Keratinocyte (primary cell): ENCODE results near the gene CSRNP2. TPM values are rescaled to one million over a fixed set of nuclear protein-coding genes. Genes with fewer than 3 reads are reported as not detected.
"Not testable (repeated sequence)": the region's sequence is repeated elsewhere in the genome, so short reads cannot be mapped to it uniquely, and the experiment has no call there.

ENCODE experiments used
- DNase-seq: peaks from one replicate; pipeline ENCODE4 v3.0.0-alpha.2; 2011; ENCODE audit warnings: low read depth, missing footprints, low spot score
- FAIRE-seq: peaks from 2 replicates; lab custom pipeline; 2011; peaks lifted over from hg19 to GRCh38; lab: Jason Lieb, UNC
- H2AFZ ChIP-seq: 2 replicates; pipeline ENCODE4 v1.6.0; 2012; ENCODE audit warnings: low read length, control low read depth, inconsistent platforms; ENCODE audit not compliant: control insufficient read depth
- H3K27ac ChIP-seq: 2 replicates; pipeline ENCODE4 v1.5.1; 2011; ENCODE audit warnings: low read length; ENCODE audit not compliant: control insufficient read depth, insufficient read depth
- H3K27me3 ChIP-seq: 3 replicates; pipeline ENCODE4 v1.6.0; 2011; ENCODE audit warnings: low read length; ENCODE audit not compliant: control insufficient read depth, insufficient read depth; ENCODE audit errors: extremely low read depth
- H3K36me3 ChIP-seq, 2 experiments: 2 replicates in 1 of 2; 3 replicates in 1 of 2; pipeline ENCODE4 v1.5.1; 2011; ENCODE audit warnings: low read length in 2 of 2, mild to moderate bottlenecking in 1 of 2; ENCODE audit not compliant: control insufficient read depth in 2 of 2, insufficient read depth in 2 of 2; ENCODE audit errors: extremely low read depth in 1 of 2
- H3K4me1 ChIP-seq: 3 replicates; pipeline ENCODE4 v1.5.1; 2011; ENCODE audit warnings: low read length; ENCODE audit not compliant: control insufficient read depth, insufficient read depth; ENCODE audit errors: extremely low read depth
- H3K4me2 ChIP-seq: 3 replicates; pipeline ENCODE4 v1.6.0; 2011; ENCODE audit warnings: low read depth, low read length; ENCODE audit not compliant: control insufficient read depth, insufficient read depth; ENCODE audit errors: extremely low read depth
- H3K4me3 ChIP-seq, 3 experiments: fragments of 200-600 bp in 1 of 3; sonication (generic) in 1 of 3; 2 replicates in 2 of 3; 3 replicates in 1 of 3; pipeline ENCODE4 v1.5.1; 2011 to 2016; ENCODE audit warnings: low read length in 3 of 3, mild to moderate bottlenecking in 3 of 3, control low read depth in 2 of 3, inconsistent platforms in 1 of 3, low read depth in 1 of 3, mixed read lengths in 1 of 3, mixed run types in 1 of 3, moderate library complexity in 1 of 3; ENCODE audit not compliant: control insufficient read depth in 2 of 3, insufficient read depth in 2 of 3; ENCODE audit errors: extremely low read depth in 1 of 3
- H3K79me2 ChIP-seq: 2 replicates; pipeline ENCODE4 v1.6.0; 2012; ENCODE audit warnings: low read length; ENCODE audit not compliant: control insufficient read depth, insufficient read depth
- H3K9ac ChIP-seq: 3 replicates; pipeline ENCODE4 v1.6.0; 2011; ENCODE audit warnings: low read length; ENCODE audit not compliant: control insufficient read depth, insufficient read depth; ENCODE audit errors: extremely low read depth
- H3K9me1 ChIP-seq: 3 replicates; pipeline ENCODE4 v1.6.0; 2011; ENCODE audit warnings: low read length; ENCODE audit not compliant: control insufficient read depth, insufficient read depth; ENCODE audit errors: extremely low read depth
- H3K9me3 ChIP-seq: 2 replicates; pipeline ENCODE4 v1.5.1; 2012; ENCODE audit warnings: low read depth, low read length; ENCODE audit not compliant: control insufficient read depth
- H4K20me1 ChIP-seq: 3 replicates; pipeline ENCODE4 v1.6.0; 2011; ENCODE audit warnings: low read length; ENCODE audit not compliant: control insufficient read depth, insufficient read depth; ENCODE audit errors: extremely low read depth
- EZH2 ChIP-seq: IDR thresholded peaks from one replicate; pipeline ENCODE4 v1.6.1; 2012; ENCODE audit warnings: inconsistent platforms, mild to moderate bottlenecking, low read length, moderate library complexity
- dilution Hi-C: fragments of 300-500 bp; cut with MboI; formaldehyde crosslinking; loops from one replicate; pipeline ENCODE4 v1.7.0; 2020; ENCODE audit warnings: low sequenced_read_pairs; ENCODE audit not compliant: extremely low pct_ligation_motif_present
- polyA plus RNA-seq, 5 experiments: library from polyadenylated mRNA; depleted of rRNA in 3 of 5; stranded (reverse) in 3 of 5; stranded (forward) in 1 of 5; unstranded in 1 of 5; fragments of >200 nt; gene quantifications; 1 replicate in 1 of 5; 2 replicates in 3 of 5; 3 replicates in 1 of 5; pipeline versions ENCODE4 v1.2.1 to v1.2.3, GENCODE V29; 2011 to 2012; ENCODE audit warnings: missing spikeins in 2 of 5, low read depth in 1 of 5, low replicate concordance in 1 of 5
- TF ChIP-seq, protein P1 (sequence below), 3 experiments: IDR thresholded peaks in 1 of 3; conservative IDR thresholded peaks in 1 of 3; optimal IDR thresholded peaks in 1 of 3; 2 replicates in 2 of 3; 3 replicates in 1 of 3; pipeline versions ENCODE3 to v1.5.1; 2011; ENCODE audit warnings: low read length in 3 of 3, mild to moderate bottlenecking in 3 of 3, moderate library complexity in 2 of 3, control low read depth in 1 of 3, inconsistent platforms in 1 of 3; ENCODE audit not compliant: insufficient read depth in 2 of 3; ENCODE audit errors: extremely low read depth in 1 of 3

CSRNP2 gene
- polyA plus RNA-seq, 1 donor (not counting 4 experiments of a cell fraction or from before 2014, with no cell fraction given): 18.4 TPM

GRCh38 chr12:51081421-51081820 is 2.0 kb downstream of the CSRNP2 start:
- H3K9me3 ChIP-seq: no peaks in the 10 kb centered on the region
- peaks cover 0 to 5% of the 10 kb centered on the region in 2 experiments for H3K36me3 ChIP-seq
- H3K4me3 ChIP-seq: no peak overlapping the region
- H2AFZ ChIP-seq: no peak overlapping the region
- no peaks in the 10 kb centered on the region for H4K20me1 ChIP-seq
- H3K27ac ChIP-seq: no peak overlapping the region
- H3K27me3 ChIP-seq: no peaks in the 10 kb centered on the region
- peaks cover 39% of the 10 kb centered on the region for H3K79me2 ChIP-seq
- peaks cover 11% of the 10 kb centered on the region for H3K4me1 ChIP-seq
- dilution Hi-C loops: no loop called here
- DNase-seq (no peak), FAIRE-seq (no peak)
- H3K9me1 ChIP-seq: peaks cover 3% of the 10 kb centered on the region
- no peak overlapping the region for H3K9ac ChIP-seq
- no peak overlapping the region for H3K4me2 ChIP-seq
- TF ChIP-seq EZH2: no peak
- TF ChIP-seq, protein P1, sequence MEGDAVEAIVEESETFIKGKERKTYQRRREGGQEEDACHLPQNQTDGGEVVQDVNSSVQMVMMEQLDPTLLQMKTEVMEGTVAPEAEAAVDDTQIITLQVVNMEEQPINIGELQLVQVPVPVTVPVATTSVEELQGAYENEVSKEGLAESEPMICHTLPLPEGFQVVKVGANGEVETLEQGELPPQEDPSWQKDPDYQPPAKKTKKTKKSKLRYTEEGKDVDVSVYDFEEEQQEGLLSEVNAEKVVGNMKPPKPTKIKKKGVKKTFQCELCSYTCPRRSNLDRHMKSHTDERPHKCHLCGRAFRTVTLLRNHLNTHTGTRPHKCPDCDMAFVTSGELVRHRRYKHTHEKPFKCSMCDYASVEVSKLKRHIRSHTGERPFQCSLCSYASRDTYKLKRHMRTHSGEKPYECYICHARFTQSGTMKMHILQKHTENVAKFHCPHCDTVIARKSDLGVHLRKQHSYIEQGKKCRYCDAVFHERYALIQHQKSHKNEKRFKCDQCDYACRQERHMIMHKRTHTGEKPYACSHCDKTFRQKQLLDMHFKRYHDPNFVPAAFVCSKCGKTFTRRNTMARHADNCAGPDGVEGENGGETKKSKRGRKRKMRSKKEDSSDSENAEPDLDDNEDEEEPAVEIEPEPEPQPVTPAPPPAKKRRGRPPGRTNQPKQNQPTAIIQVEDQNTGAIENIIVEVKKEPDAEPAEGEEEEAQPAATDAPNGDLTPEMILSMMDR (optimal IDR thresholded peaks at IDR 0.05 in 1 of 3, IDR thresholded peaks at IDR 0.05 in 1 of 3, conservative IDR thresholded peaks at IDR 0.05 in 1 of 3; ENCODE audit: extremely low read depth in 1 of 3, insufficient read depth in 2 of 3, low read length in 3 of 3): no peak

DNA sequence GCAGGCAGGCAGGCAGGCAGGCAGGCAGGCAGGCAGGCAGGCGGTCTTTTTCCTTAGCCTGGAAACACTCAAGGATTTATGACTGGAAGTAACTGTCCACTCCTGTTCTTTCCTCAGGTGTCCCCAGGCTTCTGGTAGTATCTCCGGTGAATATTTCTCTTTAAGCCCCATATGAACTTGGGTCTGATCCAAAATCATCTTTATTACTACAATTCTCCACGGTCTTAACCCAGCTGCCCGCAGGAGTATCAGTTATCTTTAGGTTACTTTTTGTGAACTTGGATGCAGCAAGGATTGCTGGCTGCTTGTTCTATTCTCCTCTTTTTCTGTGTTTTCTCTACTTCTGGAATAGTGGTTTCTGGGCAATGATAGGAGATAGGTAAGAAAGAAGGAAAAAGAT is 3.3 kb downstream of the CSRNP2 start:
- TF ChIP-seq, protein P1 (optimal IDR thresholded peaks at IDR 0.05 in 1 of 3, IDR thresholded peaks at IDR 0.05 in 1 of 3, conservative IDR thresholded peaks at IDR 0.05 in 1 of 3; ENCODE audit: extremely low read depth in 1 of 3, insufficient read depth in 2 of 3, low read length in 3 of 3): no peak
- no peak for TF ChIP-seq EZH2
- no peak overlapping the region for H3K9ac ChIP-seq
- H3K27me3 ChIP-seq: no peaks in the 10 kb centered on the region
- no peak overlapping the region for H3K27ac ChIP-seq
- H3K4me1 ChIP-seq: peaks cover 11% of the 10 kb centered on the region
- H4K20me1 ChIP-seq: no peaks in the 10 kb centered on the region
- no peaks in the 10 kb centered on the region for H3K9me1 ChIP-seq
- FAIRE-seq (no peak), DNase-seq (no peak)
- dilution Hi-C loops: no loop called here
- H3K4me2 ChIP-seq: no peak overlapping the region
- H3K36me3 ChIP-seq: peaks cover 4 to 7% of the 10 kb centered on the region in 2 experiments
- H3K4me3 ChIP-seq: no peak overlapping the region
- H3K79me2 ChIP-seq: peaks cover 42% of the 10 kb centered on the region
- H3K9me3 ChIP-seq: no peaks in the 10 kb centered on the region
- no peak overlapping the region for H2AFZ ChIP-seq

DNA sequence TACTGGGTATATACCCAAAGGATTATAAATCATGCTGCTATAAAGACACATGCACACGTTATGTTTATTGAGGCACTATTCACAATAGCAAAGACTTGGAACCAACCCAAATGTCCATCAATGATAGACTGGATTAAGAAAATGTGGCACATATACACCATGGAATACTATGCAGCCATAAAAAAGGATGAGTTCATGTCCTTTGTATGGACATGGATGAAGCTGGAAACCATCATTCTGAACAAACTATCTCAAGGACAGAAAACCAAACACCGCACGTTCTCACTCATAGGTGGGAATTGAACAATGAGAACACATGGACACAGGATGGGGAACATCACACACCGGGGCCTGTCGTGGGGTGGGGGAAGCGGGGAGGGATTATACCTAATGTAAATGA is 4.5 kb downstream of the CSRNP2 start:
- DNase-seq, H3K9me1 ChIP-seq, H3K9ac ChIP-seq, H3K4me2 ChIP-seq, FAIRE-seq, H4K20me1 ChIP-seq, H3K9me3 ChIP-seq, H3K27ac ChIP-seq, H3K36me3 ChIP-seq, H2AFZ ChIP-seq, H3K4me3 ChIP-seq, H3K27me3 ChIP-seq, dilution Hi-C loops: not testable (repeated sequence)
- Histone ChIP-seq H3K79me2 (peaks cover 42% of the 10 kb centered on the region), H3K4me1 (peaks cover 10% of the 10 kb centered on the region)

GRCh38 chr12:51078346-51078745 is 5.0 kb downstream of the CSRNP2 start:
- H3K9ac ChIP-seq, H3K4me1 ChIP-seq, H3K27ac ChIP-seq, DNase-seq, H3K9me1 ChIP-seq, H2AFZ ChIP-seq, H3K27me3 ChIP-seq, H3K4me2 ChIP-seq, H3K36me3 ChIP-seq, FAIRE-seq, H4K20me1 ChIP-seq, H3K4me3 ChIP-seq, H3K9me3 ChIP-seq, dilution Hi-C loops: not testable (repeated sequence)
- peaks cover 42% of the 10 kb centered on the region for H3K79me2 ChIP-seq
